HK-2 (cell line): Measurements from ENCODE around the gene CERS6.

ENCODE experiments used
- DNase-seq: peaks from one replicate; pipeline ENCODE4 v3.0.0-alpha.2; 2018; ENCODE audit not compliant: unreplicated experiment

Gene CERS6

GRCh38 chr2:168801961-168802858, 346.1 kb downstream of the CERS6 start, which contains the start of gene NOSTRIN:
Gene NOSTRIN (plus strand): TSS chr2:168802637. CDS start chr2:168802647, 10 bp downstream.
- DNase-seq: no peak

- DNase-seq: no peak
These were observed 347.0 kb downstream of the CERS6 start for GRCh38 chr2:168802859-168803725.

GRCh38 chr2:168804214-168804613, 348.1 kb downstream of the CERS6 start:
- no peak for DNase-seq

- no peak for DNase-seq
These were observed 349.5 kb downstream of the CERS6 start for GRCh38 chr2:168805615-168806014.

GRCh38 chr2:168809537-168809936, 353.5 kb downstream of the CERS6 start:
- DNase-seq: no peak

- no peak for DNase-seq
These were observed 354.2 kb downstream of the CERS6 start for GRCh38 chr2:168810235-168810634.

GRCh38 chr2:168811696-168812095, 355.6 kb downstream of the CERS6 start:
- no peak for DNase-seq

- DNase-seq: peak; percentile 3
These were observed 358.0 kb downstream of the CERS6 start for GRCh38 chr2:168814046-168814445.

- DNase-seq: peak; percentile 10
These were observed 359.2 kb downstream of the CERS6 start for GRCh38 chr2:168814939-168815907.

GRCh38 chr2:168816369-168816768, 360.3 kb downstream of the CERS6 start:
- peak; percentile 52 for DNase-seq

- no peak for DNase-seq
These were observed 363.1 kb downstream of the CERS6 start for GRCh38 chr2:168819050-168819715.

- DNase-seq: no peak
These were observed 363.9 kb downstream of the CERS6 start for GRCh38 chr2:168819829-168820489.

GRCh38 chr2:168821577-168821976, 365.5 kb downstream of the CERS6 start:
- no peak for DNase-seq

GRCh38 chr2:168821992-168822391, 365.9 kb downstream of the CERS6 start:
- no peak for DNase-seq
